Erythroblast (primary cell): ENCODE measurements around the gene LHX2.

ENCODE experiments used
- GATA1 ChIP-seq: IDR thresholded peaks from 2 replicates; pipeline ENCODE4 v1.6.1; 2011; ENCODE audit warnings: low read depth, mild to moderate bottlenecking, control low read depth, low read length, moderate library complexity
- POLR2A ChIP-seq: IDR thresholded peaks from 2 replicates; pipeline ENCODE4 v1.6.1; 2011; ENCODE audit warnings: mild to moderate bottlenecking, low read length

- TF ChIP-seq POLR2A (no peak), GATA1 (no peak)
Observed at GRCh38 chr9:124001458-124001799, 10.1 kb upstream of the LHX2 start.
